Activated naive CD4-positive, alpha-beta T cell treated with Interleukin-2 at 50 U/mL for 16 hours (primary cell): ENCODE results near the gene PDE2A.
A peak's percentile ranks its signal among the peaks of the same experiment; 100 is the strongest.

Experiments used
- DNase-seq: peaks from one replicate; pipeline ENCODE4 v3.0.0-alpha.2; 2020

Gene PDE2A

GRCh38 chr11:72606748-72607468 lies 67.3 kb downstream of the PDE2A start:
- DNase-seq = no peak

- DNase-seq = no peak
These were observed 68.1 kb downstream of the PDE2A start for GRCh38 chr11:72605973-72606747.

DNA sequence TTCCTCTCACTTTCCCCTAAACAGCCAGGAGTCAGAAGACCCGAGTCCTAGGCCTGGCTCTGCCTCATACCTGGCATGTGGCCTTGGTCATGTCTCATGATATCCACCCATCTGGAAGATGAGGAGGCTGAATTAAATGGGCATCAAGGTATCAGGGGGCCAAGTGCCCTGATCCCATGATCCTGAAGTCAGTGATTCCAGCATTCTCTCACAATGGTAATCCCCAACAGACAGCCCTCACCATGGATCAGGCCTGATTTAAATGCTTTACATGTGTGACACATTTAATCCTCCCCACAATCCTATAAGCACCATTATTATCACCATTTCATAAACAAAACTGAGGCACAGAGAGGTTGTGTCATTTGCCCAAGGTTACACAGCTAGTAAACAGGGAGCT lies 70.0 kb downstream of the PDE2A start:
- DNase-seq = no peak

GRCh38 chr11:72602250-72602904 lies 71.8 kb downstream of the PDE2A start:
- no peak for DNase-seq

- DNase-seq = no peak
These were observed 73.7 kb downstream of the PDE2A start for GRCh38 chr11:72600557-72600956.

DNA sequence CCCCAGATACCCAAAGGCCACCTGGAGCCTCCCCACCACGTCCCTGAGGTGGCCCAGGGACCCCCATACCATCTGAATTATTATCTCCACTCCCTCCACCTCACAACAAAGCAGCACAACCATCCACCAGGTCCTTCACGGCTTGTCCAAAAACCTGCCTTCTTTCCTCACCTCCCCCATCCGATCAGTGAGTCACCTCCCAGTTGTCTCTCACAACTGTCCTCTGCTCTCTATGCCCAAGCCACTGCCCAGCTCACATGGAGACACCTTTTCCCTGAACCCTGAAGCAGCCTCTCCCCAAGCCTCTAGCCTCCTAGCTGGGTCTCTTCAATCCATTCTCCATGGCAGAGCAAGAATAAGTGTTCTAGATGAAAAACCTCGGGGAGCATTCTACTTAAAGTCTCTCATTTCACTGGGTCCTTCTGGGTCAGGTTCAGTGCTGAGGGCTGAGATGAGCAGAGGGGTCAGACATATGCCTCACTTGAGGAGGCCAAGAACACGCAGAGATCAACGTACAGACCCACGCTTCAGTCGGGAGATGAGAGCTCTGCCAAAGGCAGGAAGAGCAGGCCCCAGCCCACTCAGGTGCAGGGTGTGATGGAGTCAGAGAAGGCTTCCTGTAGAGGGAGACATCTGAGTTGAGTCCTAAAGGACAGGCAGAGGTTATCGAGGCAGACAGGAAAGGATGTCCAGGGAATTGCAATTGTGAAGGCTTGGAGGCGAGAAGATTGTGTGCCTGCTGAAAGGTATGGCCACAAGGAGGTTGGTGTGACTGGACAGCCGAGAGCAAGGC lies 74.7 kb downstream of the PDE2A start:
- no peak for DNase-seq

- no peak for DNase-seq
These were observed 75.3 kb downstream of the PDE2A start for GRCh38 chr11:72598906-72599305.

GRCh38 chr11:72598466-72598865 lies 75.8 kb downstream of the PDE2A start:
- DNase-seq = no peak

GRCh38 chr11:72597721-72598120 lies 76.5 kb downstream of the PDE2A start:
- DNase-seq = no peak

DNA sequence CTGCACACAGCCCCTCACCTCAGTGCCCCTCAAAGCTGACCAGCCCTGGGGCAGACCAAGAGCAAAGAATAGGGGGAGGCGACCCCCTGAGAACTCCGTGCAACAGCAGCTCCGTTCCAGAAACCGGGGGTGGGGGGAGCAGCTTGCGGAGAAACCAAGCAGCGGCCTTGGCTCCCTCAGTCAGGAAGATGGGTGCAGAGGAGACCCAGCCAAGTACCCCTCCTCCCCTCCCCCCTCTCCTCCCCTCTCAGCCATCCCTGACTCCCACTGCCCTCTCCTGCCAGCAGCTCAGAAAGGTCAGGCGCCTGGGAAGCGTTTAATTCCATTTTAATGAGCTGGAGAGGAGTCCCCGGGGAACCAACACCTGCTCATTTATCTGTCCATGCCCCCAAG lies 78.9 kb downstream of the PDE2A start:
- no peak for DNase-seq

DNA sequence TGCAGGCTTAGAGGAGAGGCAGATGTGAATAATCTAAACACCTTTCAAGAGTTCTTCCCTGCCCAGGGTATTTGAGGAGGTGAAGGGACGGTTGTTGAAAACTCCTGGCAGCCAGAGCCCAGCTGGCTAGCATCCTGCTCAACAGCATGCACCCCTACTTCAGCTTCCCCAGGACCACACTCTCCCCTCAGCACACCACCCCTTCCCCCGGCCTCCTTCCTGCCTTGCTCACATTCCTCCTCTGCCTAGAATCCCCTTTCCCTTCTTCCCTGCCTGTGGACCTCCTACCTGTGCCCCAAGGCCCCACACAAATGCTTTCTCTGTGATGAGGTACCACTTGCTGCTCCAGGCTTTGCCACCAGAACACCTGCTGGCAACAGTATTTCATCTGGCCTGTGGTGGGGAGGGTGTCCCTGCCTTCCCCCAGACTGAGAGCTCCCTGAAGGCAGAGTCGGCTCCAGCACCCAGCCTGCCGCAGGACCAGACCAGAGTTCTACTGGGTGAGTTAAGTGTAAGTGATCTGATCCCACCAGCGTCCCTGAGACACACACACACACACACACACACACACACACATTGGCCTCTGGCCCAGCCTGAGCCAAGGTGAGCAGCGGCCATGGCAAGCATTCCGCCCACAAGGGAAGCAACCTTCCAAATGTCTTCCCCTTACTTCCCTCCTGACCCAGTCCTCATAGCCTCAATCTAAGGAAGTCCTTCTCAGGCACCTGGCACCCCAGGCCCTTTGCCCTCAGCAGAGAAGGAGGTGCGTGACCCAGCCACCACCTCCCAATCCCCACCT lies 79.5 kb downstream of the PDE2A start:
- no peak for DNase-seq

DNA sequence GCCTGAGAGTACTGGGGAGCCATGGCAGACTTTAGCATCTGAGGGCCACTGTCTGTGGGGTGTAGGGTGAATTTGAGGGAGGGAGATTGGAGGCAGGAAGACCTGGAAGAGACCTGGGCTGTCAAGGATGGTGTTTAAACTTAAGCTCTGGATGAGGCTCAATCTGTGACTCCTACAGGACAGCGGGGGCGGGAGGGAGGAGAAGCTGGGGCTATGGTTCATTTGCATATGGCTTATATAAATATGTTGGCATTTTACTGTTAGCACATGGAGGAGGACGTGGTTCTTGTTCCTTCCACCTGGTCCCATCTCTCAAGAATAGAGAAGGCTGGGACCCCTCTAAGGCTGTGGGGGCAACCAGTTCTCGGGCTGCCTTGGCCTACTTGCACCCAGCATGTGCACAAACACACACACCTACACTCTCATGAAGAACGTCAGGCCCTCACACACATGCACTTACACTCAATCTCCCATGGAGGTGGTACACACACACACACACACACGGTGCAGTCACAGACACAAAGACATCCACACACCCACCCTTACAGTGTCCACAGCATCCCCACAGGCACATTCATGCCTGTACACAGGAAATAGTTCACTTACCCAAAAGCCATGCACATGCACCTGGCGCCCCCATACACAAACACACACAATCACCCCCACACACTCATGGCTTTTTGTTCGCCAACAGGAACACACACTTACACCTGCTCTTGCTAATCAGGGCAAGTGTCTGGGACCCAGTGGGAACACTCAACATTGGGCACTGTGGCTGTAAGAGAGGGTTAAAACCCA lies 81.3 kb downstream of the PDE2A start:
- no peak for DNase-seq

DNA sequence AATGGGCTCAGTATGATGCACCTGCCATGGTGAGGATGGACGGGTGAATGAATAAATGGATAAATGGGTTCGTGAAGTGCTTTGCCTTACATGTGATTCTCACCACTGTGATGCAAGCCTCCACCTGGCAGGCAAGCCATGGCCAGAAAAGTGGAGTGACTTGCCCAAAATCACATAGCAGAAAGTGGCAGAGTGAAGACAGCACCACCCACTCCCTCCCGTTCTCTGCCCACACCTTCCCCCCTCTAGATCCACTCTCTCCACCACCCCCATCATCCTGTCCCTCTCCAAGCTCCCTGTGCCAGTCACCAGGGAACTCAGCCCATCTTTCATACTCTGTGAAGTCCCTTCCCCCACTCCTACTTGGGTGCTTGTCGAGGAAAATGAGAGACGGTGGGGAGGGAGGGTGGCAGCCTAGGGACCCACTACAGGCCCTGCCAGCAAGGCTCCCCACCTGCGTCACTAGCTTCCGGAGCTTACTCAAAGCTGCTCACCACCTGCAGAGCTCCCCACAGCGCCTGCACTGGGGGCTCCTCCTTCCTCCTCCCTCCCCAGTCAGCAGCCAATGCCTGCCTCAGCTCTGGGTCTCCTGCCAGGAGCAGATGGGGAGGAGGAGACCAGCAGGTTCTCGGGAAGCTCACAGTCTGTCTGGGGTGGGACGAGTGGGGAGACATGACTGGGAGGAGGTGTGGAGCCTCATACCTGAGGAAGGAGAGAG lies 82.3 kb downstream of the PDE2A start:
- DNase-seq = peak; percentile 13

DNA sequence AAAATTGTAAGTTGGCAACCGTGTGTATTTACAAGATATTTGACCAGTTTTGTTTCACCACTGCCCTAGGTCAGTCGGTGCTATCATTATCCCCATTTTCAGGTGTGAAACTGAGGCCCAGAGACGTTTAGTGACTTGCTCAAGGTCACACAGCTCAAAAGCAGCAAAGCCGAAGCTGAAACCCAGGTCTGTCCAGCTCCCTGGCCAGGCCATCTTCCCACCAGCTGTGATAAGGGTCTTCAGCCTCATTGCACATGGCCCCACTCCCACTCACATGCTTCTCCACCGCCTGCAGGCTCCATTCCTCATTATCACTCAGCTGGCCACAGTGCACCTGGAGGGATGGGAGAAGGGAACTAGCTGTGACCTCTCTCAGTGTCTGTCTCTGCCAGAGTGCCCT lies 83.2 kb downstream of the PDE2A start:
- DNase-seq = no peak

GRCh38 chr11:72589802-72590761 lies 84.1 kb downstream of the PDE2A start:
- peak; percentile 48 for DNase-seq

DNA sequence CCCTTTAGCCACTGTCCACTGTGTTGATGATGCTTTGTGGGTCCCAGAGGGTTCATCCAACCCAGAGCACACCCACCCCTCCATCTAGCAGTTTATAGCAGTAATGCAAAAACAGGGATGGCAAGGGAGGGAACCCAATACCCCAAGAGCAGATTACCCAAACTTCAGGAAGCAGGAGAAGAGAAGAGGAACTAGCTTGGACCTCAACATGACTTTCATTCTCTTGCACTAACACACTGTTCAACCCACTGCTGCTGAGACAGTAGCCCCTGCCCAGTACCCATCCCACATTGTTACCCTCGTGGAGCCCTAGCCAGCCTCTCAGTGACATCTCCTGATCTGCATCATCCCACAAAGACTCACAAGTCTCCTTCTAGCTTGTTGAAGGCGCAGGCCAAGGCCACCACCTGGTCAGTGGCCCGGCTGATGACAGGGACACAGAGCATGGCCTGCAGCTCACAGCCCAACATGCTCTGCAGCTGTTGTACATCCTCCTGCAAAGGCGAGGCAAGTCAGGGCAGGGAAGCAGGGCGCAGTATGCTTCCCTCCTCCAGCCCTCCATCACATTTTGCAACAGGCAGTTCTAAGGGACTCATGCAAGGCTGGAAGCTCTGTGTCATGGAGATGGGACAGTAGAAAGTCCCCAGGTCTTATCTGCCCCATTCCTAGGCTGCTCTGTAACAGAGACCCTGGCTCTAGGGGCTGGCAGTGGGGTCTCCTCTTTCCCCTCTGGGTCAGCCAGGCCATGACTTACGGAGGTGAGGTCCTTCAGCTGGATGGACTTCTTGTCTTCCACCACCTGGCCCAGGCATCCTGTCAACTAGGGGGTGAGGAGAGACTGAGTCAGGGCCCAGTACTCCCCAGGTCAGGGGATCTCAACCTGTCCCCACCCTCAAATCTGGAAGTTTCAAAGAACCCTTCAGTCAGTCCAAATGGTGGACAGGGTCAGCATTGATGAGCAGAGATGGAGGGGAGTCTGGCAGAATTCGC lies 85.5 kb downstream of the PDE2A start:
- DNase-seq = no peak

- DNase-seq = no peak
These were observed 86.5 kb downstream of the PDE2A start for GRCh38 chr11:72587696-72588095.
